Activated CD4-positive, alpha-beta T cell treated with anti-CD3 and anti-CD28 coated beads, Interleukin-2, amount 10 ng/mL, durations not matched to agents 24 days and 14 days (primary cell): ENCODE data around the gene CEP70. TPM values are rescaled to one million over a fixed set of nuclear protein-coding genes. Genes with fewer than 3 reads are reported as not detected.
"Not testable (repeated sequence)": the region's sequence is repeated elsewhere in the genome, so short reads cannot be mapped to it uniquely, and the experiment has no call there.

Experiments used
- DNase-seq: peaks from one replicate; pipeline ENCODE4 v3.0.0; 2022
- H3K27ac Mint-ChIP-seq: one replicate; pipeline ENCODE4 v1.8.0; 2022; ENCODE audit warnings: mild to moderate bottlenecking, mixed read lengths
- H3K27me3 Mint-ChIP-seq: one replicate; pipeline ENCODE4 v1.8.0; 2022; ENCODE audit warnings: mixed read lengths
- H3K36me3 Mint-ChIP-seq: one replicate; pipeline ENCODE4 v1.8.0; 2022; ENCODE audit warnings: low read depth, mild to moderate bottlenecking, mixed read lengths
- H3K4me1 Mint-ChIP-seq: one replicate; pipeline ENCODE4 v1.8.0; 2021; ENCODE audit warnings: mixed read lengths
- H3K4me3 Mint-ChIP-seq: one replicate; pipeline ENCODE4 v1.8.0; 2022; ENCODE audit warnings: mild to moderate bottlenecking, moderate library complexity, mixed read lengths
- H3K9me3 Mint-ChIP-seq: one replicate; pipeline ENCODE4 v1.8.0; 2021; ENCODE audit warnings: mixed read lengths
- intact Hi-C: fragments of 100-400 bp; cut with micrococcal nuclease; formaldehyde crosslinking; loops from one replicate; pipeline ENCODE4 v1.15.1; 2023
- total RNA-seq: library from RNA; stranded (reverse); gene quantifications from 2 replicates; pipeline ENCODE4 v1.2.3, GENCODE V29; 2022

The CEP70 gene
- total RNA-seq, 1 donor from 2014 or later = 4.8 TPM

- DNase-seq, intact Hi-C loops, H3K27me3 Mint-ChIP-seq, H3K36me3 Mint-ChIP-seq, H3K4me3 Mint-ChIP-seq, H3K4me1 Mint-ChIP-seq, H3K27ac Mint-ChIP-seq: not testable (repeated sequence)
- H3K9me3 Mint-ChIP-seq = peaks cover 24% of the 10 kb centered on the region
Observed at GRCh38 chr3:138484672-138485071, 109.4 kb downstream of the CEP70 start.

GRCh38 chr3:138479438-138479863 lies 114.6 kb downstream of the CEP70 start:
- H3K4me1 Mint-ChIP-seq = no peaks in the 10 kb centered on the region
- peaks cover 14% of the 10 kb centered on the region for H3K27me3 Mint-ChIP-seq
- H3K4me3 Mint-ChIP-seq = no peak overlapping the region
- no peaks in the 10 kb centered on the region for H3K36me3 Mint-ChIP-seq
- H3K9me3 Mint-ChIP-seq = no peaks in the 10 kb centered on the region
- H3K27ac Mint-ChIP-seq = no peak overlapping the region
- DNase-seq = peak; percentile 79
- intact Hi-C loops = loop anchor here (2.0 kb wide), 1 partner anchor 437 kb away; no protein-coding TSS in a partner anchor

- no peak for DNase-seq
- Mint-ChIP-seq H3K36me3 (no peaks in the 10 kb centered on the region), H3K27ac (no peak overlapping the region), H3K4me1 (no peaks in the 10 kb centered on the region), H3K9me3 (no peaks in the 10 kb centered on the region), H3K4me3 (no peak overlapping the region), H3K27me3 (peaks cover 16% of the 10 kb centered on the region)
- intact Hi-C loops = loop anchor here (2.0 kb wide), 1 partner anchor 439 kb away; no protein-coding TSS in a partner anchor
Observed at GRCh38 chr3:138477801-138478200, 116.3 kb downstream of the CEP70 start.

- H3K4me1 Mint-ChIP-seq = no peaks in the 10 kb centered on the region
- no peaks in the 10 kb centered on the region for H3K9me3 Mint-ChIP-seq
- DNase-seq = no peak
- H3K27me3 Mint-ChIP-seq = peaks cover 12% of the 10 kb centered on the region
- no peak overlapping the region for H3K27ac Mint-ChIP-seq
- no peaks in the 10 kb centered on the region for H3K36me3 Mint-ChIP-seq
- intact Hi-C loops = no loop called here
- H3K4me3 Mint-ChIP-seq = no peak overlapping the region
Observed at GRCh38 chr3:138477120-138477519, 116.9 kb downstream of the CEP70 start.

GRCh38 chr3:138476526-138476925 lies 117.5 kb downstream of the CEP70 start:
- intact Hi-C loops = no loop called here
- no peaks in the 10 kb centered on the region for H3K9me3 Mint-ChIP-seq

GRCh38 chr3:138474163-138474562 lies 119.9 kb downstream of the CEP70 start:
- intact Hi-C loops = no loop called here

More at GRCh38 chr3:138476526-138476925, 117.5 kb downstream of the CEP70 start:
- no peak overlapping the region for H3K4me3 Mint-ChIP-seq
- H3K36me3 Mint-ChIP-seq = no peaks in the 10 kb centered on the region
- peaks cover 12% of the 10 kb centered on the region for H3K27me3 Mint-ChIP-seq
- H3K27ac Mint-ChIP-seq = no peak overlapping the region
- H3K4me1 Mint-ChIP-seq = no peaks in the 10 kb centered on the region
- DNase-seq = peak; percentile 43

GRCh38 chr3:138473391-138473790 lies 120.7 kb downstream of the CEP70 start:
- no peak overlapping the region for H3K4me3 Mint-ChIP-seq
- DNase-seq = no peak
- H3K9me3 Mint-ChIP-seq = no peaks in the 10 kb centered on the region
- H3K4me1 Mint-ChIP-seq = no peaks in the 10 kb centered on the region
- H3K27ac Mint-ChIP-seq = no peak overlapping the region
- intact Hi-C loops = no loop called here
- no peaks in the 10 kb centered on the region for H3K36me3 Mint-ChIP-seq
- H3K27me3 Mint-ChIP-seq = peaks cover 8% of the 10 kb centered on the region

More at GRCh38 chr3:138474163-138474562, 119.9 kb downstream of the CEP70 start:
- no peak overlapping the region for H3K4me3 Mint-ChIP-seq
- no peak overlapping the region for H3K27ac Mint-ChIP-seq
- H3K36me3 Mint-ChIP-seq = no peaks in the 10 kb centered on the region
- no peak for DNase-seq
- H3K4me1 Mint-ChIP-seq = no peaks in the 10 kb centered on the region
- H3K9me3 Mint-ChIP-seq = no peaks in the 10 kb centered on the region
- H3K27me3 Mint-ChIP-seq = peaks cover 8% of the 10 kb centered on the region

GRCh38 chr3:138472141-138472825 lies 121.8 kb downstream of the CEP70 start:
- Mint-ChIP-seq H3K4me3 (no peak overlapping the region), H3K27me3 (peaks cover 5% of the 10 kb centered on the region), H3K27ac (no peak overlapping the region), H3K4me1 (no peaks in the 10 kb centered on the region), H3K9me3 (no peaks in the 10 kb centered on the region), H3K36me3 (no peaks in the 10 kb centered on the region)
- intact Hi-C loops = no loop called here
- no peak for DNase-seq

- Mint-ChIP-seq H3K27ac (no peak overlapping the region), H3K9me3 (no peaks in the 10 kb centered on the region), H3K27me3 (peaks cover 5% of the 10 kb centered on the region)
Observed at GRCh38 chr3:138471481-138471880, 122.6 kb downstream of the CEP70 start.

GRCh38 chr3:138470687-138471086 lies 123.4 kb downstream of the CEP70 start:
- H3K9me3 Mint-ChIP-seq = no peaks in the 10 kb centered on the region
- no peaks in the 10 kb centered on the region for H3K4me1 Mint-ChIP-seq
- no peaks in the 10 kb centered on the region for H3K36me3 Mint-ChIP-seq
- peaks cover 2% of the 10 kb centered on the region for H3K27me3 Mint-ChIP-seq
- no peak overlapping the region for H3K4me3 Mint-ChIP-seq
- intact Hi-C loops = no loop called here
- H3K27ac Mint-ChIP-seq = no peak overlapping the region
- no peak for DNase-seq

More at GRCh38 chr3:138471481-138471880, 122.6 kb downstream of the CEP70 start:
- intact Hi-C loops = no loop called here
- Mint-ChIP-seq H3K4me1 (no peaks in the 10 kb centered on the region), H3K36me3 (no peaks in the 10 kb centered on the region), H3K4me3 (no peak overlapping the region)
- DNase-seq = no peak

GRCh38 chr3:138469874-138470273 lies 124.2 kb downstream of the CEP70 start:
- no peak for DNase-seq
- Mint-ChIP-seq H3K27ac (no peak overlapping the region), H3K4me3 (no peak overlapping the region), H3K36me3 (no peaks in the 10 kb centered on the region), H3K4me1 (no peaks in the 10 kb centered on the region), H3K27me3 (peaks cover 2% of the 10 kb centered on the region), H3K9me3 (no peaks in the 10 kb centered on the region)
- intact Hi-C loops = no loop called here

- no peaks in the 10 kb centered on the region for H3K9me3 Mint-ChIP-seq
- no peak for DNase-seq
- no peak overlapping the region for H3K4me3 Mint-ChIP-seq
- intact Hi-C loops = no loop called here
- no peaks in the 10 kb centered on the region for H3K4me1 Mint-ChIP-seq
- no peaks in the 10 kb centered on the region for H3K36me3 Mint-ChIP-seq
- H3K27ac Mint-ChIP-seq = no peak overlapping the region
- peaks cover 2% of the 10 kb centered on the region for H3K27me3 Mint-ChIP-seq
Observed at GRCh38 chr3:138468886-138469285, 125.2 kb downstream of the CEP70 start.

GRCh38 chr3:138468451-138468850 lies 125.6 kb downstream of the CEP70 start:
- Mint-ChIP-seq H3K4me1 (no peaks in the 10 kb centered on the region), H3K9me3 (no peaks in the 10 kb centered on the region), H3K4me3 (no peak overlapping the region), H3K27ac (no peak overlapping the region), H3K27me3 (peaks cover 1% of the 10 kb centered on the region), H3K36me3 (no peaks in the 10 kb centered on the region)
- no peak for DNase-seq
- intact Hi-C loops = no loop called here

GRCh38 chr3:138467931-138468330 lies 126.1 kb downstream of the CEP70 start:
- H3K27me3 Mint-ChIP-seq = no peaks in the 10 kb centered on the region
- no peaks in the 10 kb centered on the region for H3K9me3 Mint-ChIP-seq
- no peaks in the 10 kb centered on the region for H3K4me1 Mint-ChIP-seq
- intact Hi-C loops = no loop called here
- DNase-seq = no peak
- no peak overlapping the region for H3K4me3 Mint-ChIP-seq
- no peak overlapping the region for H3K27ac Mint-ChIP-seq
- H3K36me3 Mint-ChIP-seq = no peaks in the 10 kb centered on the region

GRCh38 chr3:138465925-138466324 lies 128.1 kb downstream of the CEP70 start:
- Mint-ChIP-seq H3K9me3 (no peaks in the 10 kb centered on the region), H3K27ac (no peak overlapping the region), H3K4me1 (no peaks in the 10 kb centered on the region), H3K27me3 (no peaks in the 10 kb centered on the region), H3K36me3 (no peaks in the 10 kb centered on the region), H3K4me3 (no peak overlapping the region)
- DNase-seq = no peak
- intact Hi-C loops = no loop called here
